Renal cortex interstitium (tissue), 11 donors: ENCODE results near the gene MRPL46. TPM values are rescaled to one million over a fixed set of nuclear protein-coding genes. Genes with fewer than 3 reads are reported as not detected.
"Not testable (repeated sequence)": the region's sequence is repeated elsewhere in the genome, so short reads cannot be mapped to it uniquely, and the experiment has no call there.

Experiments used
- DNase-seq, 11 donors: peaks; one replicate each; pipeline ENCODE4 v3.0.0-alpha.2; 2013; ENCODE audit warnings: low read depth in 9 of 11, low spot score in 4 of 11; ENCODE audit errors: extremely low read depth in 1 of 11
- polyA plus RNA-seq, 3 donors: library from polyadenylated mRNA; unstranded; fragments of 120-200 nt; gene quantifications; one replicate each; pipeline ENCODE4 v1.2.1, GENCODE V29; 2013; ENCODE audit not compliant: insufficient read length in 3 of 3

MRPL46 gene
- polyA plus RNA-seq, 3 donors = 30.5 to 36.2 (median 32.7) TPM

GRCh38 chr15:88487796-88488523, 20.8 kb upstream of the MRPL46 start:
- DNase-seq = no peak

- DNase-seq = no peak
Observed at GRCh38 chr15:88487178-88487795, 20.1 kb upstream of the MRPL46 start.

GRCh38 chr15:88484682-88485331, 17.6 kb upstream of the MRPL46 start:
- DNase-seq = peak in 8 of 11 donors; percentile 30 to 76 (median 48)

GRCh38 chr15:88482263-88482662, 15.1 kb upstream of the MRPL46 start:
- DNase-seq = no peak

GRCh38 chr15:88480981-88481380, 13.8 kb upstream of the MRPL46 start:
- DNase-seq = no peak

- no peak for DNase-seq
Observed at GRCh38 chr15:88479169-88479568, 12.0 kb upstream of the MRPL46 start.

GRCh38 chr15:88477904-88478303, 10.7 kb upstream of the MRPL46 start:
- DNase-seq = no peak

GRCh38 chr15:88477126-88477525, 9.9 kb upstream of the MRPL46 start:
- DNase-seq = no peak

GRCh38 chr15:88476635-88477060, 9.5 kb upstream of the MRPL46 start:
- DNase-seq = peak in 1 of 11 donors; percentile 20

GRCh38 chr15:88473661-88474293, 6.6 kb upstream of the MRPL46 start:
- not testable (repeated sequence) for DNase-seq

- DNase-seq = no peak
Observed at GRCh38 chr15:88472225-88472624, 5.0 kb upstream of the MRPL46 start.

- DNase-seq = no peak
Observed at GRCh38 chr15:88470625-88471372, 3.6 kb upstream of the MRPL46 start.

GRCh38 chr15:88469321-88469720, 2.1 kb upstream of the MRPL46 start:
- no peak for DNase-seq

GRCh38 chr15:88468721-88469120, 1.5 kb upstream of the MRPL46 start:
- DNase-seq = not testable (repeated sequence)

GRCh38 chr15:88467935-88468528, 844 bp upstream of the MRPL46 start:
- no peak for DNase-seq

GRCh38 chr15:88465633-88466224, 1.5 kb downstream of the MRPL46 start:
- DNase-seq = no peak

- no peak for DNase-seq
Observed at GRCh38 chr15:88463870-88464532, 3.2 kb downstream of the MRPL46 start.

- DNase-seq = no peak
Observed at GRCh38 chr15:88456733-88457132, 10.5 kb downstream of the MRPL46 start.
